Measurements from ENCODE around the gene CDH16.

Gene CDH16

GRCh38 chr16:66908116-66908515, 10.6 kb downstream of the CDH16 start:
- no peaks in the 10 kb centered on the region for H3K9me3 ChIP-seq (ENCODE audit: insufficient read depth, low read length)
- H3K4me1 ChIP-seq (ENCODE audit: low read length), result no peaks in the 10 kb centered on the region
- H3K4me2 ChIP-seq (ENCODE audit: low read length), result no peak overlapping the region

GRCh38 chr16:66906916-66907836, 11.5 kb downstream of the CDH16 start:
- Histone ChIP-seq H3K27ac (ENCODE audit: low read length) (no peak overlapping the region), H3K4me2 (ENCODE audit: low read length) (no peak overlapping the region), H3K36me3 (replicated peaks; ENCODE audit: low read depth, low read length) (no peaks in the 10 kb centered on the region), H3K27me3 (ENCODE audit: low read depth, low read length) (no peaks in the 10 kb centered on the region; the same call in 1 of the 2 replicates), H3K79me2 (ENCODE audit: low read length) (no peaks in the 10 kb centered on the region), H2AFZ (ENCODE audit: low read depth, low read length) (no peak overlapping the region), H3K9me3 (ENCODE audit: insufficient read depth, low read length) (no peaks in the 10 kb centered on the region), H3K4me3 (ENCODE audit: low read length) (no peak overlapping the region), H3K4me1 (ENCODE audit: low read length) (no peaks in the 10 kb centered on the region), H3K9ac (ENCODE audit: low read length) (no peak overlapping the region), H4K20me1 (ENCODE audit: insufficient read depth, low read length) (no peaks in the 10 kb centered on the region)
- TF ChIP-seq EZH2phosphoT487 (IDR thresholded peaks at IDR 0.05; ENCODE audit: low read depth) (no peak), CTCF (IDR thresholded peaks at IDR 0.05; ENCODE audit: low read depth, low read length) (no peak)

More at GRCh38 chr16:66908116-66908515, 10.6 kb downstream of the CDH16 start:
- no peak overlapping the region for H3K27ac ChIP-seq (ENCODE audit: low read length)
- H4K20me1 ChIP-seq (ENCODE audit: insufficient read depth, low read length), result no peaks in the 10 kb centered on the region
- TF ChIP-seq EZH2phosphoT487 (IDR thresholded peaks at IDR 0.05; ENCODE audit: low read depth) (no peak), CTCF (IDR thresholded peaks at IDR 0.05; ENCODE audit: low read depth, low read length) (no peak)
- no peak overlapping the region for H3K4me3 ChIP-seq (ENCODE audit: low read length)
- no peaks in the 10 kb centered on the region for H3K79me2 ChIP-seq (ENCODE audit: low read length)
- H3K9ac ChIP-seq (ENCODE audit: low read length), result no peak overlapping the region
- H2AFZ ChIP-seq (ENCODE audit: low read depth, low read length), result no peak overlapping the region
- no peaks in the 10 kb centered on the region; the same call in 1 of the 2 replicates for H3K27me3 ChIP-seq (ENCODE audit: low read depth, low read length)
- H3K36me3 ChIP-seq (replicated peaks; ENCODE audit: low read depth, low read length), result no peaks in the 10 kb centered on the region

GRCh38 chr16:66905633-66906539, 12.8 kb downstream of the CDH16 start:
- Histone ChIP-seq H3K4me1 (ENCODE audit: low read length) (no peaks in the 10 kb centered on the region), H2AFZ (ENCODE audit: low read depth, low read length) (no peak overlapping the region), H3K4me2 (ENCODE audit: low read length) (no peak overlapping the region), H3K27ac (ENCODE audit: low read length) (no peak overlapping the region), H4K20me1 (ENCODE audit: insufficient read depth, low read length) (no peaks in the 10 kb centered on the region), H3K9ac (ENCODE audit: low read length) (no peak overlapping the region), H3K36me3 (replicated peaks; ENCODE audit: low read depth, low read length) (no peaks in the 10 kb centered on the region), H3K79me2 (ENCODE audit: low read length) (no peaks in the 10 kb centered on the region), H3K4me3 (ENCODE audit: low read length) (no peak overlapping the region), H3K27me3 (ENCODE audit: low read depth, low read length) (no peaks in the 10 kb centered on the region; the same call in 1 of the 2 replicates), H3K9me3 (ENCODE audit: insufficient read depth, low read length) (no peaks in the 10 kb centered on the region)
- TF ChIP-seq EZH2phosphoT487 (IDR thresholded peaks at IDR 0.05; ENCODE audit: low read depth), result no peak
- TF ChIP-seq CTCF (IDR thresholded peaks at IDR 0.05; ENCODE audit: low read depth, low read length), result no peak
